Astrocyte of the spinal cord (primary cell): ENCODE measurements around the gene DHRSX.

Source experiments
- DNase-seq: peaks from one replicate; pipeline ENCODE4 v3.0.0; 2011; ENCODE audit warnings: low read depth, low spot score
- H3K4me3 ChIP-seq: 2 replicates; pipeline ENCODE4 v1.5.1; 2011; ENCODE audit warnings: low read depth, mild to moderate bottlenecking, low read length, moderate library complexity
- CTCF ChIP-seq: IDR thresholded peaks from 2 replicates; pipeline ENCODE4 v1.5.1; 2012; ENCODE audit warnings: low read depth, mild to moderate bottlenecking, low read length, inconsistent platforms
- in situ Hi-C: cut with HindIII; loops from 2 replicates; pipeline ENCODE4 v1.10.0; 2017; ENCODE audit warnings: low sequenced_read_pairs

DHRSX gene

GRCh38 chrX:2176274-2176673 is 324.5 kb downstream of the DHRSX start:
- no peak for DNase-seq
- H3K4me3 ChIP-seq = no peak overlapping the region
- no peak for TF ChIP-seq CTCF
- in situ Hi-C loops = no loop called here

- no peak overlapping the region for H3K4me3 ChIP-seq
- DNase-seq = no peak
- in situ Hi-C loops = no loop called here
- no peak for TF ChIP-seq CTCF
Measured at GRCh38 chrX:2172359-2172758, 328.4 kb downstream of the DHRSX start.
